Activated naive CD4-positive, alpha-beta T cell treated with anti-CD3 and anti-CD28 coated beads, Interleukin-2, amount 10 ng/mL, durations not matched to agents 5 hours and 36 hours (primary cell): ENCODE data around the gene LRRC34. TPM values are rescaled to one million over a fixed set of nuclear protein-coding genes. Genes with fewer than 3 reads are reported as not detected.

ENCODE experiments used
- total RNA-seq, 2 experiments: library from RNA; stranded (reverse); gene quantifications; one replicate each; pipeline ENCODE4 v1.2.3, GENCODE V29; 2021

Gene LRRC34
- total RNA-seq, result 1 to 10 TPM; 4.3 to 5.2 TPM

DNA sequence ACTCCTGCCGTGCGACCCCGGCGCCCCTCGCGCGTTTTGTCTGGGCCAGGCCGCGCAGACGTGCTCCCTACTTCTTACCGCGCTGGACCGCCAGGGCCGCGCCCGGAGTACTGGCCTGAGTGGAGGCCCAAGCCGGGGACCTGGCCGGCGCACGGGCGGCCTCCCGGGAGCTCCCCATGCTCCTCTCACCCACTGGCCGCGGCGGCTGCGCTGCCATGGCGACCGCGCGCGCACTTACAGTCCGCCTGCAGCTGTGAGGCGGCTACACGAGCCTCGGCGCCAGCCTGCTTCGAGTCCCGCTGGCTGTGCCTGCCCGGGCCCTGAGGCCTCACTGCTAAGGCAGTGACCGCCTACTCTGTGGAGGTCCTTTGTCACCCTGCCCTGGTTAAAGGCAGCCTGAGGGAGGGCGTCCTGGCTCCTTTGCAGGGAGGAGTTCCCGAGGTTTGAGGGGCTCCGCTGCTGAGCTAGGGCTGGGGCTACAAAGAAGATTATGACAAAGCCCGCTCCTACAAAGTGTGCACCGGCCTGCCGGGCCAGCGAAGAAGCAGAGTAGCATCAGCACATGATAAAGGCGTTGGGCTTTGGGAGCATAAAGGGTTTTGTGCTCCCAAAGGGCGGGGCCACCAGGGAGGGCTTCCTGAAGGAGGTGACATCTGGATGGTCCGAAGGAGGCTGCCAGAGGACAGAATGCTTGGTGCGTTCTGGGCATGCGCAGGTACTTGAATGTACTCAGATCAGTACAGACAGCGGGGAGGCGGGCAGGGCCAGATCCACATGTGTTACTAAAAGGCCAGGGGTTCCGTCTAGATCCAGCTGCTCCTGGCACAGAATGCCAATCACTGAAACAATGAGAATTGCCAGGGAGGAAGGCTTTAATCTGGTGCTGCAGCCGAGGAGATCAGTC, at the start of gene LRRC34, which contains the start of gene LRRIQ4:
Gene LRRC34, minus strand, starts transcription at position 573 of the 904 bp plus-strand sequence. Its CDS starts 356 bp downstream, at position 217.
Gene LRRIQ4, plus strand, starts transcription at position 539 of the 904 bp plus-strand sequence. CDS start 9,052 bp downstream, outside the sequence.

GRCh38 chr3:169772897-169773816, 39.5 kb downstream of the LRRC34 start, which contains the start of gene MYNN:
Gene MYNN, plus strand, starts transcription at chr3:169773396. Its CDS starts 900 bp downstream, at chr3:169774296.

DNA sequence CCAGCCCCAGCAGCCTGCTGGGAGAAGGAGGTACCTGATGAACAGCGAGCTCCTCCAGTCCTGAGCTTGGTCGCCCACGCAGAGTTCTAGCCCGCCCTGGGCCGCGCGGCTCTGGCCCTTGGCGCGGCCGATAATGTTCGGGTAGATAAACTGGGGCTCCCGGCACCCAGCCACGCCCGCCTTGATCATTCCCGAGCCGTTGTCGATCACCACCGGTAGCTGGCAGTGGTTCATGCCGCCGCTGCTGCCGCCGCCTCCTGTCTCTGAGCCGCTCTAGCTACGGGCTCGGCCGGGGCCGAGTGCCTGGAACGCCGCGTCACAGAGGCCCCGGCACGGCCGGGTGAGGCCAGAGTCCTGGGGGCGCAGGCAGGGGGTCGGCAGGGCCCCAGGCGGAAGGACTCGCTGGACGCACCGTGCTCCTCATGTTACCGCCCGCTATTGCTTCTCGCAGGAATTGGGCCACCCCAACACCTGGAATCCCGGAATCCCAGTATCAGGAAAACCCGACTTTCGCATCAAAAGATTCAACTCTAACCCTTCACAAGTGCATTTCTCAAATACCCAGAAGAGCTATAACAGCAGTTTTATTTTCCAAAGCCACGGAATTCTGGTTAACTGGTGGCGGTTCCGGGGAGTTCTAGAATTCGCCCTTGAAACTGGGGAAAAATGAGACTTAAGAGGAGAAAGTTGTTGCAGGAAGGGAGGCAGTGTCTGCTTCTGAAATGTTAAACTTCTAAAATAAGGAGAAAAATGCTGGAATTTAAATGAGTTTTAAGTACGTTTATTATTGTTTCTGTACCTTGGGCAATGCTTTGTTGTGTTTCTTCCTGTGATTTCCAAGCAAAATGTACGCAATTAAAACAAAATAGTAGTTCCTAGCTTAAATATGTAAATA, 43.2 kb downstream of the LRRC34 start, which contains the start of gene ACTRT3:
Gene ACTRT3, minus strand, starts transcription at position 275 of the 895 bp plus-strand sequence. Its CDS starts 41 bp downstream, at position 234.

GRCh38 chr3:169764882-169765612, 47.7 kb downstream of the LRRC34 start, which contains the start of gene TERC:
Gene TERC, minus strand, starts transcription at chr3:169765060.

Other genes with a start within 250 kb of the LRRC34 start
- gene MECOM, start 149.2 kb downstream of the LRRC34 start, total RNA-seq, result not detected
- gene TERC, start 47.8 kb downstream of the LRRC34 start, total RNA-seq, result 1 to 10 TPM; 5.5 to 5.9 TPM
- gene ACTRT3, start 43.3 kb downstream of the LRRC34 start, total RNA-seq, result under 1 TPM; 0.10 to 0.14 TPM
- gene MYNN, start 39.5 kb downstream of the LRRC34 start, total RNA-seq, result 10 to 100 TPM; 17.0 to 18.0 TPM
- not detected for gene LRRIQ4, start within 50 bp of the LRRC34 start, total RNA-seq
- gene LRRC31, start 57.0 kb upstream of the LRRC34 start, total RNA-seq, result not detected
- not detected for gene SAMD7, start 98.7 kb upstream of the LRRC34 start, total RNA-seq
- gene SEC62, start 153.9 kb upstream of the LRRC34 start, total RNA-seq, result 10 to 100 TPM; 69.8 to 73.0 TPM
- gene GPR160, start 225.1 kb upstream of the LRRC34 start, total RNA-seq, result 10 to 100 TPM; 16.9 to 17.4 TPM